Measurements from ENCODE around the gene FAM120C.

GRCh38 chrX:54093159-54093558, 89.9 kb downstream of the FAM120C start:
- TF ChIP-seq EZH2 (IDR thresholded peaks at IDR 0.05; ENCODE audit: insufficient read depth, low read length) (no peak), CTCF (IDR thresholded peaks at IDR 0.05; ENCODE audit: insufficient read depth, low read depth, low read length) (no peak)

Data from astrocyte (in vitro differentiated cells and primary cell).